HG03442 (cell line): ENCODE results near the gene MTHFD1L.
"Not testable (repeated sequence)": the region's sequence is repeated elsewhere in the genome, so short reads cannot be mapped to it uniquely, and the experiment has no call there.

Experiments used
- ATAC-seq: cut with Tn5 transposase; IDR thresholded peaks from one replicate; pipeline ENCODE4 v1.9.1; 2021; ENCODE audit warnings: mild to moderate bottlenecking, moderate library complexity; ENCODE audit not compliant: unreplicated experiment

MTHFD1L gene

DNA sequence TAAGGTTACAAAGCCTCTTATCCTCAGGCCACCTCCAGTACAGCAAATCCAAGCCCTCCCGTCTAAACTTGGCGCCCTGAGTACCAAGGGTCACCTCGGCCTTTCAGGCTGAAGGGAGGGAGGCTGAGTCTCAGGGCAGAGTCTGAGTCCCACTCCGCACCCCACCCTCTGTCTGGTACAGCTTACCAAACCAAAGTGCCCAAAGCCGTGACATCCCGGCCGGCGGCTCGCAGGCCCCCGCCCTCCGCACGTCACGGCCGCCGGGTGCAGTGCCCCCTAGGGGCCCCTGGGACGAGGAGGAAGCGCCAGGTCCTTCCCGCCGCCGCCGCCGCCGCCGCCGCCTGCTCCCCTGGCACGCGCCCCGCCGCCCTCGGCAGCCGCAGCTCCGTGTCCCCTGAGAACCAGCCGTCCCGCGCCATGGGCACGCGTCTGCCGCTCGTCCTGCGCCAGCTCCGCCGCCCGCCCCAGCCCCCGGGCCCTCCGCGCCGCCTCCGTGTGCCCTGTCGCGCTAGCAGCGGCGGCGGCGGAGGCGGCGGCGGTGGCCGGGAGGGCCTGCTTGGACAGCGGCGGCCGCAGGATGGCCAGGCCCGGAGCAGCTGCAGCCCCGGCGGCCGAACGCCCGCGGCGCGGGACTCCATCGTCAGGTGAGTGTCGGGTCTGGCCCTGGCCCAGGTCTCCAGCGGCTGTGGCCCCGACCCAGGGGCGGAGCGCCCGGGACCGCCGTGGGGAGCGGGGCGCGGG is at the start of gene MTHFD1L:
Gene MTHFD1L (plus strand): TSS at position 297 of the 741 bp plus-strand sequence. CDS start 121 bp downstream, at position 418.
- ATAC-seq, result peak; percentile 66

- not testable (repeated sequence) for ATAC-seq
Observed at GRCh38 chr6:150816554-150816953, 48.9 kb upstream of the MTHFD1L start.

DNA sequence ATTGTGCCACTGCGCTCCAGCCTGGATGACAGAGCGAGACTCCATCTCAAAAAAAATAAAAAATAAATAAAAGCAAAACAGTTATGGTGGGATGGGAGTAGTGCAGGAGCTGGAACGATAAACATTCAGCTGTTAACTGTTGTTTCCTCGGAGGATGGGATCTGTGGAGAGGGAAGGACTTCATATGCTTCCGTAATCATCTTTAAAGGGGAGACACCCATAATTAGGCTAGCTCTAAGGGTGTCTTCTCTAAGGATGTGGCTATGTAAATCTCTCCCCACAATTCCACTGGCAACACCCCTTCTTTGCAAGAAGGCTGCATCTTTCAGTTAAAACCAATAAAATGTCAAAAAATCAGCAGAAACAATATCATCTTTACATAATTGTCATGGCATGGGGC is 42.6 kb upstream of the MTHFD1L start:
- no peak for ATAC-seq

DNA sequence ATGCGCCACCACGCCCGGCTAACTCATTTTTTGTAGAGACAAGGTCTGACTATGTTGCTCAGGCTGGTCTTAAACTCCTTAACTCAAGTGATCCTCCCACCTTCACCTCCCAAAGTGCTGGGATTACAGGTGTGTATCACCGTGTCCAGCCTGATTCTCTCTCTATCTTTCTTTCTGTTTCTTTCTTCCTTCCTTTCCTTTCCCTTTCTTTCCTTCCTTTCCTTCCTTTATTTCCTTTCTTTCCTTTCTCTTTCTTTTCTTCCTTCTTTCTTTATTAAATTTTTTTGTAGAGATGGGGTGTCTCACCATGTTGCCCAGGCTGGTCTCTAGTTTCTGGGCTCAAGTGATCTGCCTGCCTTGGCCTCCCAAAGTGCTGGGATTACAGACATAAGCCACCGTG is 38.7 kb upstream of the MTHFD1L start:
- ATAC-seq, result no peak

GRCh38 chr6:150828107-150828506 is 37.4 kb upstream of the MTHFD1L start:
- ATAC-seq, result not testable (repeated sequence)

DNA sequence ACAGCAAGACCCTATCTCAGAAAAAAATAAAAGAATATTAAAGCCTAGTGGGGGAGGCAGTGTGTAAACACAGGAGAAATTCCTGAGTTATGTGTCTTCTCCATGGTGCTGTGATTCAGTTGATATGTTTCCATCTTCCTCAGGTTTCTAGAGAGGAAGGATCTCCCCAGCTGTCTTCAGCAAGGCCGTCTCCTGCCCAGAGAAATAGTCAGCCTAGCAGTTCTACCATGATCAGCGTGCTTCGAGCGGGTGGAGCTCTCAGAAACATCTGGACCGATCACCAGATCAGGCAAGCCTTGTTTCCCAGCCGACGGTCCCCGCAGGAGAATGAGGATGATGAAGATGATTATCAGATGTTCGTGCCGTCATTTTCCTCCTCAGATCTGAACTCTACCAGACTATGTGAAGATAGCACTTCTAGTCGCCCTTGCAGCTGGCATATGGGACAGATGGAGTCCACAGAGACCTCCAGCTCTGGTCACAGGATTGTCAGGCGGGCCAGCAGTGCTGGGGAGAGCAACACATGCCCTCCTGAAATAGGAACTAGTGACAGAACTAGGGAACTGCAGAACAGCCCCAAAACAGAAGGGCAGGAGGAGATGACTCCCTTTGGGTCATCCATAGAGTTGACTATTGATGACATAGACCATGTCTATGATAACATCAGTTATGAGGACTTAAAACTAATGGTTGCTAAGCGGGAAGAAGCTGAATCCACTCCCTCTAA is 34.9 kb upstream of the MTHFD1L start:
- no peak for ATAC-seq

GRCh38 chr6:150831577-150831976 is 33.9 kb upstream of the MTHFD1L start:
- no peak for ATAC-seq

GRCh38 chr6:150835620-150836019 is 29.9 kb upstream of the MTHFD1L start:
- no peak for ATAC-seq

GRCh38 chr6:150840185-150840584 is 25.3 kb upstream of the MTHFD1L start:
- no peak for ATAC-seq

DNA sequence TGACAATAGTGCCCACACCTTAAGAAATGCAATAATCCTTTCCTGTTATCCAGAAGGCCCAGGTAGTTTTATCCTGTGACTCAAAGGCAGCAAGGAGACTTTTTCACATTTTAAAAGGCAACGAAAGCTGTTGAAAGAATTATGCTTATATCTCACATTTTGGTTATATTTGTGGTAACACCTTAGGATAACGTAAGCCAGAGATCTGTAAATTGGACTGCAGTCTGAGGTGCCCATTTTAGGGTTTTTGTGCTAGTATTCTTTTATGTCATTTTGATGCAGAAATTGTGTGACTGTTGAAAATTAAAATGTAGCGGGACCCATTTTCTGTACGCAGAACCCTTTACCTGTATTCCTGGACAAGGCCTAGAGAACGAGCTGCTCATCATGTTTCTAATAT is 24.3 kb upstream of the MTHFD1L start:
- ATAC-seq, result no peak

- no peak for ATAC-seq
Observed at GRCh38 chr6:150841697-150842096, 23.8 kb upstream of the MTHFD1L start.

DNA sequence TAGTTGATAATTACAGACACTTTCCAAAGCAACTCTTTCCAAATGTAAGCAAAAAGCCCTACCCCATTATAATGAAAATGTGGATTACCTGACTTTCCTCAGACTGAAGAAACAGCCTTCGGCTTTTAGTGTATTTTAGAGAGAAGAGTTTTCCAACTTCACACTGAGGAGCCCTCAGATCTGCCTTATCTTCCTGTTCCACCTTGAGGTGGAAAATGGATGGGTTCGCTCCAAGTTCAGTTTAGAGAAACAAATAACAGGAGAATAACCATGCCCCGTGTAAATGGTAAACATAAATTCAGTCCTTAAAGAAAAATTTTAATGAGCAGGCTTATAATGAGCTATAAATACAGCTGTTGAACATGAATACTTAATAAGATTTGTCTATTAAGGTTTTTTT is 21.1 kb upstream of the MTHFD1L start:
- no peak for ATAC-seq

- ATAC-seq, result no peak
Observed at GRCh38 chr6:150846641-150847040, 18.9 kb upstream of the MTHFD1L start.

DNA sequence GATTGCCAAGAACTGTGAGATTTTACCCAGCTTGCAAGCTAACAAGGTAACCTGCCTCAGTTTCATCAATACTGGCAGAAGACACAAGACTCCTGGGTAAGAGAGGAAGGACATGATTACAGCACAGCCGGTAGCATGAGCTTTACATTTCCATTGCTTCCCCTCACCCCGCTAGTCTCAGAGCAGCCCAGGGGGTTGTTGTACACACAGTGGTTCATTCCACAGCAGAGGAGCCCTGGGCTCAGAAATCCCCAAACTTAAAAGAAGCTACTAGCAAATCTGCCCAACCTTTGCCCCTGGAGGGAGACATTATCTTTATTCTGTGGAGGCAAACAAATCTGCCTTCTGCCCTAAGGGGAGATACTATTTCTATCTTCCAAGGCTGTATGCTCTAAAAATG is 17.1 kb upstream of the MTHFD1L start:
- ATAC-seq, result no peak

DNA sequence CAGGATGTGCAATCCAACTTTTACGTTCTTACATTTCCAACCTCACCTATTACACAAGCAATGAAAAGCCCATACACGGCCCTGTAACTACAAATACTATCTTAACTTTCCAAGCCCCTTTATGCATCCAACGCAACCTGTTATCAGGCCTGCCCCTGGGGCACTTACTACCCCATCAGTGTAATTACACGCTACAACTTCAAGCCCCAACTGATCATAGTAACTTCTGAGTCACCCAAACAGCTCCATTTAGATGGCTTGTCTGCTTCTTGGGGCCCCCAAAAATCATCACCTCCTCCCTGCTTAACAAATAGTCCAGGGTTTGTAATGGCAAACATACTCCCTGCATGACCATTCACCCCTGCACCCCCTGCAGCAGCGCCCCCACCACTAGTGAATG is 11.1 kb upstream of the MTHFD1L start:
- not testable (repeated sequence) for ATAC-seq

DNA sequence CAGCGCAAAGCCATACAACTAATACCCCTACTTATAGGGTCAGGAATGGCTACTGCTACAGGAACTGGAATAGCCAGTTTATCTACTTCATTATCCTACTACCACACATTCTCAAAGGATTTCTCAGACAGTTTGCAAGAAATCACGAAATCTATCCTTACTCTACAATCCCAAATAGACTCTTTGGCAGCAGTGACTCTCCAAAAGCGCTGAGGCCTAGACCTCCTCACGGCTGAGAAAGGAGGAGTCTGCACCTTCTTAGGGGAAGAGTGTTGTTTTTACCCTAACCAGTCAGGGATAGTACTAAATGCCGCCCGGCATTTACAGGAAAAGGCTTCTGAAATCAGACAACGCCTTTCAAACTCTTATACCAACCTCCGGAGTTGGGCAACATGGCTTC is 10.3 kb upstream of the MTHFD1L start:
- ATAC-seq, result not testable (repeated sequence)

DNA sequence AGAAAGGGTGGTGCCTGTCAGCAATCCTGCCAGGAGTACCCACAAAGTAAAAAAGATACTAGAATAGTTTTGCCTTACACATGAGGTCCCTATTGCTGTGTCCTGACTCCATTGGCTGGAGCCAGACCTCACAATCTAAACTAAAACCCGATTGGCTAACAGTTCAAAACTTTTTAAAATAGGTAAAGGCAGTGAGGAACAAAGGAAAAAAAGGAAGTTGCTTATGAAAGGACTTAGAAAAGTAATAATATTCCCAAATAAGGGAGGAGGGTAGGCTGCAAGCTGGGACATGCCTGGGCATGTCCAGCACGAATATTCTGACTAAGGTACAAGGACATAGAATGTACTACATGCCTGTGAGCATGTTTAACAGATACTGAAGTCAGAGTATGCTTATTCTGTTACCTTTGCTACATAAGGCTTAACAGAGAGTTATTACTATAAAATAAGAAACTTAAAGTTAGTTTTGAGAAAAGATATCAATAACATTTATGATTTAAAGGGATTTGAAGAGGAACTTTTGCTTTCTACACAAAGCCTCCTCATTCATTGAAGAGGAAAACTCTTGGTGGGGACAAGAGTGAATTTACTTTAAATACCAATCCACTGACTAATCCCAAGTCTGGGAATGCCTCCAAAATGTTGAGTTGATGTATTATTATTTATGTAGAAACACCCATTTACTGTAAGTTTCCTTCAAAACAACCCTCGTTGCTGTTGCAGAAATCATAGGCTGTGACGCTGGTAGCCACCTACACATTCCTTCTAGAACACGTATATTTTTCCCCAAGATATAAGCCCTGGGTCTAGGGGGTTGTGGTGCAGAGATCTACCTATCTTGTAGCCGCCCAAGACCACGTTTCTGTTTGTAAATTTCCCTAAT is 8.2 kb upstream of the MTHFD1L start:
- no peak for ATAC-seq

GRCh38 chr6:150857945-150858308 is 7.6 kb upstream of the MTHFD1L start:
- ATAC-seq, result no peak

GRCh38 chr6:150861448-150862168 is 3.9 kb upstream of the MTHFD1L start:
- ATAC-seq, result not testable (repeated sequence)

GRCh38 chr6:150863213-150863928 is 2.1 kb upstream of the MTHFD1L start:
- ATAC-seq, result no peak
